Muscle of back (tissue), 11 donors: Measurements from ENCODE around the gene VPS13D. TPM values are rescaled to one million over a fixed set of nuclear protein-coding genes. Genes with fewer than 3 reads are reported as not detected.
A peak's percentile ranks its signal among the peaks of the same experiment; 100 is the strongest.
"Not testable (repeated sequence)": the region's sequence is repeated elsewhere in the genome, so short reads cannot be mapped to it uniquely, and the experiment has no call there.

Experiments
- DNase-seq, 3 donors: peaks; one replicate each; pipeline versions ENCODE4 v3.0.0 to v3.0.0-alpha.2; 2013
- polyA plus RNA-seq, 10 donors: library from polyadenylated mRNA; unstranded; fragments of 120-200 nt; gene quantifications; one replicate each; pipeline ENCODE4 v1.2.1, GENCODE V29; 2013; ENCODE audit not compliant: insufficient read length in 10 of 10

Gene VPS13D
- polyA plus RNA-seq, 10 donors = 13.1 to 21.3 (median 17.2) TPM

DNA sequence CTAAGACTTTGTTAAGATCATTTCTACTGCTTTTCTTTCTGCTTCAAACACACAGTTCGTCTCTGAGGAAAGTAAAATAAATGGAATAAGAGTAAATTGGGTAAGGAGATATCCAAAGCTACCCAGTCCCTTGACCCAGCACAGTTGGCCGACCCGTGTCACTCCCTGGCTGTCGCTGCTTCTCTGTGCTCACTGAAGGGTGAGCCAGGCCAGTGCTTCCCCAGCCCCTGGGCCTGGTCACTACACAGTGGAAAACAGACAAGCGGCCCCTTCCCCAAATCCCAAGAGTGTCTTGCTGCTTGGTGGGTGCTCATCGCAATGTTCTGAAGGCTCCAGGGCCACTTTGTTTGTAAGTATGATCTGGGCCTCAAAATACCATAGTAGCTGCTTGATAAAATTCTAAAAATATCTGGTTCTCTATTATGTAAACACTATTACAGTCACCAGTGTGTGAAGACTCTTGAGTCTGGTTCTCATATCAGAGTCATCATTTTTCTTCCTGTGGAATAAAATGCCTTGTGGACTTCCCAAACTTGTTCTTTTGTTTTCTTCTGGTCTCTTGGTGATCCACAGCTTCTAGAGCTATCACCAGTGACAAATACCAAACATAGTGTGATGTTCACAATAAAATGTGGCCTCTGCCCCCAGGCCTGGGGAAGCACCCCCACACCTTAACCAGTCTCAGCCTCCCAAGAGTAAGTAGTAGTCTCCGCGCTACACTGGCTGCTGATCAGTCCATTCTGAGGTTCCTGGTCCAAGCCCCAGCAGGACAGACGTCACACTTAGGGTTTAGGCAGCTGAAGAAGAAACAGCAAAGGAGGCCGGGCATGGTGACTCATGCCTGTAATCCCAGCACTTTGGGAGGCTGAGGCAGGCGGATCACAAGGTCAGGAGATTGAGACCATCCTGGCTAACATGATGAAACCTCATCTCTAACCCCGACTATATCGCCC, 282.0 kb downstream of the VPS13D start:
- no peak for DNase-seq

DNA sequence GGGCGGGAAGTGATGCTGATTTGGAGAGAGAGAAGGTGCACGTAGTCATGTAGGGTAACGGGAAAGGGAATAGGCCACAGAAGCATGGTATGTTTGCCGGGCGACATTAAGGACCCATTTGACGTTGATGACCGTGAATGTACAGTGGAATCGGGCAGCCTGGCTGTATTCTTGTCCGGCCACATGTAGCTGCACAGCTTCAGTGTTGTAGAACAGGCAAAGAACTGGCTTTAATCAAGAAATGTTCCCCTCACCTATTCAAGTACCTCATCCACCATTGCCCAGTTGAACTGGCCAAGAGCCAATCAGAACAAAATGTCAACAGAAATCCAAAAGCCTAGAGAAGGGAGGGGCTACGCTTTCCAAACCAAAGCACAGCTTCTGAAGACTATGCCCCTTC, 283.4 kb downstream of the VPS13D start:
- DNase-seq = no peak

DNA sequence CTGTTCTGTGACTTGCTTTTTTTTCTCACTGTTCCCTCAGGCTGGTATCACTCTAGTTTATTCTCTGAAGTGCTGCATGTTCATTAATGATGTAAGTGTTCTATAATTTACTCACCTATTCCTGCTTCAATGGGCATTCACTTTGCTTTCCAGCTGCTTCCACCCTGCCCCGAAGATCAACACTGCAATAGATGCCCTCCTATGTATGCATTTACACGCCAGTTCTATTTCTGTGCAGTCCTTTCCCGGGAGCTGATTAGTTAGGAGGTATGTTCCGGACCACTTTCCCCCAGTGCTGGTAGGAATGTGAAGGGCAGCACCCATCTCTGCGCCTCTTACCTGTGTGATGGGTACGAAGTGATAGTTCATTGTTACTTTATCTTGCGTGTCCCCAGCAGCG, 284.8 kb downstream of the VPS13D start:
- no peak for DNase-seq

DNA sequence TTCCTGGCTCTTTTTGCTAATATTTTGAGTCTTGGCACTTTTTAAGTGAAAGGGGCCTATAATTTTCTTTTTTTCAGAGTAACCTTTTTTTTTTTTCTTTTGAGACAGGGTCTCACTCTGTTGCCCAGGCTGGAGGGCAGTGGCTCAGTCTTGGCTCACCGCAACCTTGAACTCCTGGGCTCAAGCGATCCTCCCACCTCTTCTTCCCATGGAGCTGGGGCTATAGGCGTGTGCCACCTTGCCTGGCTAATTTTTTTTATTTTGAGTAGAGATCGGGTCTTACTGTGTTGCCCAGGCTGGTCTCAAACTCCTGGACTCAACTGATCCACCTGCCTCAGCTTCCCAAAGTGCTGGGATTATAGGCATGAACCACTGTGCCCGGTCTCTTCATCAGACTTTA, 285.4 kb downstream of the VPS13D start:
- DNase-seq = no peak

DNA sequence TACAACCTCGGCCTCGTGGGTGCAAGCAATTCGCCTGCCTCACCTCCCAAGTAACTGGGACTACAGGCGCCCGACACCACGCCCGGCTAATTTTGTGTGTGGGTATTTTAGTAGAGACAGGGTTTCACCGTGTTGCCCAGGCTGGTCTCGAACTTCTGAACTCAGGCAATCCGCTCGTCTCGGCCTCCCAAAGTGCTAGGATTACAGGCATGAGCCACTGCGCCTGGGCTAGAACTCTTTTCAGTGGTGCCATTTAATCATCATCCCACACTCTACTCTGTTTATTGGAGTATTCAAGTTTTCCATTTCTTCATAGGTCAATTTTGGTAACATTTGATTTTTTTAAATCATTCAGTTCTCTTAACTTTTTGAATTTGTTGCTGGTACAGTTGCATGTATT, 286.9 kb downstream of the VPS13D start:
- no peak for DNase-seq

DNA sequence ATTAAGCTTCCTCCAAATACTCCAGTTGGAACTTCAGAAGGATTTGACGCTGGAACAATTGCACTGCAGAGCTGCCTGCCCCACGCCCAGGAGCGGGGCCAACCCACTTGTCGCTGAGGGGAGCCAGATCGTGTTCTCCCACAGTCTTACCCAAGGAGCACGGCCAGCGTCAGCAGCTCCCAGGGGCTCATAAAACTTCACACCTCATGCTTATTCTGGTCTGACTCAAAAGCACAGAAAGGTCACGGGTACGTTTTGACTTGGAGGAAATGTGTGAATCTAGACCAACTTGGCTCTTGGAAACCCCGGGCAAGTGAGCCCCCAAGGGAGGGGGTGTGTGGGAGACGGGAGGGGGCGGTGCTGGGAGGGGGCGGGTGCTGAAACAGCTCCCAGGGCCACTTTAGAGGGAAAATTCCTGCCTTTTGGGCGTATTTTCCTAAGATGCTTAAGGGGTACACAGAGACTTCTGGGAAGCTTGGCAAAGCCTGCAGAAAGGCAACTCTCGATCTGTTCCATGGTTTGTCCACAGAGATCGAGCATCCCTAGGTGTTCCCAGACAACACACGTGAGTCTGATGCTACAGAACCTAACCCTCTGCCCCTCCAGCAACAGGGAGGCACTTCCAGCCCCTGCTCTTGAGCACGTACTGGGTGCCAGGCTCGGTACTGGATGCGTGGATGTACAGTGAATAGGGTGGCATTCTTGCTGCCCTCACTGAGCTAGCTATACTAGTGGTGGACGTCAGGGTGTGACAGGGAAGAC, 289.3 kb downstream of the VPS13D start:
- peak in 2 of 3 donors; percentile 38 to 68 for DNase-seq

DNA sequence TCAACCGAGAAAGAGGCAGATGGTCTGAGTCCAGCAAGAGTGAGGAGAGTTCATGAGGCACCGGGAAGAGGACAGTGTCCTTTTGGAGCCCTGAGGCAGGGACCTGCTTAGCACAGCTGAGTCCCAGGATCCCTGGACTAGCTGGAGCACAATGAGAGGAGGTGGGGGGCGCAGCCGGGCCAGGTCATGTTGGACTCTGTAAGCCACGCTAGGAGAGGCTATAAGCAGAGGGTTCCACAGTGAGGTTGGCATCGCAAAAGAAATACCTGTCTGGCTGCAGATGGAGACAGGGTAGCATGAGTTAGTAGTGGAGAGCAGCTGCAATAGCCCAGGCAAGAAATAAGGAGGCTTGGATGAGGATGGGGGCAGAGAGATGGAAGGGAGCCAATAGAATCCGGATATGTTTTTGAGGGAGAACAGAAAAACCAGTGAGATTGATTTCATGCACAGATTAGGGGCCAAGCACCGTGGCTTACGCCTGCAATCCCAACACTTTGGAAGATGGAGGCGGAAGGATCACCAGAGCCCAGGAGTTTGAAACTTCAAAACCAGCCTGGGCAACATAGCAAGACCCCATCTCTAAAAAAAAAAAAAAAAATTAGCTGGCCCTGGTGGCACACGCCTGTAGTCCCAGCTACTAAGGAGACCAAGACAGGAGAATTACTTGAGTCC, 290.0 kb downstream of the VPS13D start:
- peak in 1 of 3 donors; percentile 42 for DNase-seq

DNA sequence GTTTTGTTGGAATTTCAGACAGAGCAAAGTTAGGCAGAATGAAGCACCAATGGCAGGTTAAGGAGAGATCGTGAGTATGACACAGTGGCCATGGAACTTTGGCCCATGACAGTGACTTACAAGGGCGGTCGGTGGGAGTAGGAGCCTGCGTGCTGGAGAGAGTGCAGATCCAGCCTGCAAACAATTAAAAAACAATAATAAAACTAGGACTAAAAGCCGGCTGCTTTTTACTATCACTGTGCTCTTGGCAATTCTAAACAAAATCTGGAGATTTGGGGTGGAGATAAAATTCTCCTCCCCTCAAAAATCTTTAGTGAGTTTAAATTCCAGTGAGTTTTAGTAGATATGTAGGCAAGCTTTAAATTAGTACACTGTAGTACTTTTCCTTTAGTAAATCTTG, 291.3 kb downstream of the VPS13D start:
- peak in 1 of 3 donors; percentile 34 for DNase-seq

DNA sequence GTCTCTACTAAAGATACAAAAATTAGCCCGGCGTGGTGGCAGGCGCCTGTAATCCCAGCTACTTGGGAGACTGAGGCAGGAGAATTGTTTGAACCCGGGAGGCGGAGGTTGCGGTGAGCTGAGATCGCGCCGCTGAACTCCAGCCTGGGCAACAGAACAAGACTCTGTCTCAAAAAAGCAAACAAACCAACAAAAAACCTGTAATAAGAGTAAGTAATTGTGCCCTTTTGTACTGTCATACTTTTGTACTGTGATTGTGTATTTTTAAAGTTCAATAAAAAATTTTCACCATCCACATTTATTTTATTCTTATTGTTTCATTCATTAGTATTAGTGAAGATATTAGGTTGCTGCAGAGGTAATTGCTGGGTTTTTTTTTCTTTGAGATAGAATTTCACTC, 292.9 kb downstream of the VPS13D start:
- DNase-seq = not testable (repeated sequence)

DNA sequence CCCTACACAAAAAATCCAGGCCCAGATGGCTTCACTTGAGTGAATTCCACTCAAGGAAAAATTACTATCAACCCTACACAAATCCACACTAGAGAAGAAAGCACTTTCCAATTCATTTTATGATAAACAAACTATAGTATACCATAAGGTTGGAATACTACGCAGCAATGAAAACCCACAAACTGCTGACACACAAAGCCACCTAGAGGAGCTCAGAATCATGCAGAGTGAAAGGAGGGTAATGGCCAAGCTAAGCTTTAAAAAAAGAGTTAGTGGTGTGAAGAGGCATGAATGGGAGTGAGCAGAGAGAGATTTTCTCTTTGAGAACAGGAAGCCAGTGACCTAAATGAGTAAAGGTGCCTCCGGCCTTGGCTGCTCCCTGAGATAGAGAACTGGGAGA, 294.4 kb downstream of the VPS13D start:
- no peak for DNase-seq

DNA sequence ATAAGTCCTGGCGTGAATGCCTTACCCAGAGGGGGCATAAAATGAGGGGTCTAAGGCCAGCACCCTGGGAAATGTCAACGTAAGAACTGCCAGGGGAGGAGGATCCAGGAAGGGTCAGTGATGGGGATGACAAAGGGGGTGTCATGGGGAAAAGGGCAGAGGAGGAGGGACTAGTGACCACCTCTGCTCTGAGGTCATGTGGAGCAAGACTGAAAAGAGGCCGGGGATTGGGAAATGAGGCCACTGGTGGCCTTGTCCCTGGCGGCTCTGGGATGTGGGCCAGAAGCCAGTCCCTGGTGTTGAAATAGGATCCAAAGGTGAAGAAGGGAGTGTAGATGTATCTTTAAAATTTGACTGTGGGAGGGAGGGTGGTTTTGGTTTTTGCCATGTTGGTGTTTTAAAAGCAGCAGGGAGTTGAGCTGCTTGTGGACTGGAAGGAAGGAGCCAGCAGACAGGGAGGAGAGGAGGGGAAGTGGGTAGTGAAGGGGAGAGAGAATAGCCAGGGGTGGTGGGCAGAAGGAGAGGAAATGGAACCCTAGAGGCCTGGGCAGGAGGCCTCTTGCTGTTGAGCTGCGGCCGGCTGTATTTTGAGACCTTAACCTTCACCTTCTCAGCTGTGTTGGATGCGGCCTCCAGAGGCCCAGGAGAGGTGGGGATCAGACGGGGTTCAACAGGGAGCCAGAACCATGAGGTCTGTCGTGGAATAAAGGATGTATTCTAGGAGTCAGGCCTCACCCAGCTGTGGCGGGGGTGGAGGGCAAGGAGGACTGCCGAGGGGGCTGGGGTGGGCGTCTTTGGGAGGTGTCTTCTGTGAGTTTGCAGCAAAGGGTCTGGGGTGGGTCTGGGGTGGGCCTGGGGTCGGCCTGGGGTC, 295.7 kb downstream of the VPS13D start:
- DNase-seq = no peak

DNA sequence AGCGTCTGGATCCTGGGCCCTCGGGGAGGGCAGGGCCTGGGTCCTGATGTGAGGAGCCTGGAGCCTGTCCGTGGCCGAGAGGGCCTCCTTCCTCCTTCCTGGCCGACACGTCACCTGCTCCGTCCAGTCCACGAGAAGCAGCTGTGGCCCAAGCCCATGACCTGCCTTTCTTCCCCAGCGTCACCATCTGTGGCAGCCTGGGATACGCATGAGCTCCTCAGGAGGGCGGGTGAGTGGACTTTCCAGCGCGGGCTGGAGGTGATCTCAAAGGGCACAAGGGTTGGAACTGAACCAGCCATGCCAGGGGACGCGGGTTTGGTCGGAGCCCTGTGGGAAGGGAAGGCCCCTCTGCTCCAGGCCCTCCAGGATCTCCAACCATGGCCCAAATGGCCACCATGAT, 297.7 kb downstream of the VPS13D start:
- DNase-seq = no peak

DNA sequence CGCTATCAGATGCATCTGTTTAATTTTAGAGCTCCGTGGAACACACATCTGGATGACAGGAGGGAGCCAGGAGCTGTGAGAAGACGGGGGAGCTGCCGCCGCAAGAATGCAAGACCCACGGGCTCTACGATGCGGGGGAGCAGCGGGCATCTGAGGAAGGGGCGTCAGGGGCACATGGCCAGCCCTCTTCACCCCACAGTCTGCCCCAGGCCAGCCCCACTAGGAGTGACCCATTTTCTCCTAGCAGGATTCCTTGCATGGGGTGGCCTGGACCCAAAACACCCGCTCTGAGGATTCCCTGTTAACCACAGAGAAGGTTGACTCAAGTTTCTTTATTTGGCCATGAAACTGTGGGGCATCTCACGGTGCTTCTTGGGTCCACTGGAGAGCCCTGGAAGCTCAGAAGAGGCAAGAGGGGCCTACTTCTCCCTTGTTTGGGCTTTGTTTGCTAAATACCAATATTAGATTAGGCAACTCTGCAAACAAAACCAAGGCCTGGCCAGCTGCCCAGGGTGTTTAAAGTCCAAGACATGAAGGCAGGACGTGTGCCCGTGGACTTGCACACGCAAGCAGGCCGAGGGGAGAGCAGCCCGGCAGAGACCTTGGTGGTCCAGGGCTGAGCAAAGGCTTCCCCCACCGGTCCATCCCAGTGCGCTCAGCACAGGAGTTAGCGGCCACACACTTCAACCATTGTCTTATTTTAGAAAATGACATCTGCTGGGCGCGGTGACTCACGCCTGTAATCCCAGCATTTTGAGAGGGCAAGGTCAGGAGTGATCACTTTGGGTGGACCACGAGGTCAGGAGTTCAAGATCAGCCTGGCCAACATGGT, 298.4 kb downstream of the VPS13D start:
- DNase-seq = no peak

DNA sequence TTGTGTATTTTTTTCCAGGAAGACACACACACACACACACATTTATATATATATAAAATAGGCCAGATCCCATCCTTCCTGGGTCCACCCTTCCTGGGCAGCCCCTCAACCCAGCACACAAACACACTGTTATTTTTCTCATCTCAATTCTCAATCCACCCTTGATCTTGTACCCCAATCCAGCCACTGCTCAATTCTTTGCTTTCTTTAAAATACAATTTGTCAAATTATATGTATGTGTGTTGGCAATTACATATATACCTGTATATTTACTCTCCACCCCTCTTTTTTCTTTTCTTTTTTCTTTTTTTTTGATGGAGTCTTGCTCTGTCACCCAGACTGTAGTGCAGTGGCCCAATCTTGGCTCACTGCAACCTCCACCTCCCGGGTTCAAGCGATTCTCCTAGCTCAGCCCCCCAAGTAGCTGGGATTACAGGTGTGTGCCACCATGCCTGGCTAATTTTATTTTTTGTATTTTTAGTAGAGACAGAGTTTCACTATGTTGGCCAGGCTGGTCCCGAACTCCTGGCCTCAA, 299.9 kb downstream of the VPS13D start:
- DNase-seq = no peak

DNA sequence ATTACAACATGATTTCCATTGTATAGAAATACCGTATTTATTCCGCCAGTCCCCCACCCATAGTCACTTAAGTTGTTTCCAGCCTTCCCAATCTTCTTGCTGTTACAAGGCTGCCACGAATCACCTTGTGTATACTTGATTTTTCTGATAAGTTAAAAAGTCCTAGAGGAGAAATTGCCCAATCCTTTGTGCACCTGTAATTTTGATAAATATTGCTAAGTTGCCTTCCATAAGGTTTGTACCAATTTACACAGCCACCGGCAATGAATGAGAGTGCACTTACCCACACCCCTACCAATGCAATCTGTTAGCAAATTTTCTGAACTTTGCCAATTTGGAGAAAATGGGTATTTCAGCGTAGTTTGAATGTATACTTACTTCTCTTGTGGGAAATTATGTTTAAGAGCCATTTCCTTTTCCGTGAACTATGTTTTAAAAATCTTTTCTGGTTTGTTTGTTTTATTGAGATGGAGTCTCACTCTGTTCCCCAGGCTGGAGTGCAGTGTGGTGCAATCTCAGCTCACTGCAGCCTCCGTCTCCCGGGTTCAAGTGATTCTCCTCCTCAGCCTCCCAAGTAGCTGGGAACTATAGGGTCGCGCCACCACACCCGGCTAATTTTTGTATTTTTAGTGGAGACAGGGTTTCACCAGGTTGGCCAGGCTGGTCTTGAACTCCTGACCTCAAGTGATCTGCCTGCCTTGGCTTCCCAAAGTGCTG, 300.8 kb downstream of the VPS13D start:
- no peak for DNase-seq

DNA sequence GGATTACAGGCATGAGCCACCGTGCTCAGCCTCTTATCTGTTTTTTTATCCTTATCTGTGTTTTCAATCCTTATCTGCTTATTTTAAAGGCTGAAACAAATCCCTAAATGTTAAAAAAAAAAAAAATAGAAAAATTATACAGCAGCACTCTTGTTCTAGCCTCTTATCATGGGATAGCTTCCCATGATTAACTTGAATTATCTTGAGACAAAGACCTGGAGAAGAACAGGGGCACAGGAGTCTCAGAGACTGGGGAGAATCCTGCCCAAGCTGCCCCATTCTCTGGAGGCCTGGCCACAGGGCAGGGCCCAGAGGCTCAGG, 301.3 kb downstream of the VPS13D start:
- no peak for DNase-seq

DNA sequence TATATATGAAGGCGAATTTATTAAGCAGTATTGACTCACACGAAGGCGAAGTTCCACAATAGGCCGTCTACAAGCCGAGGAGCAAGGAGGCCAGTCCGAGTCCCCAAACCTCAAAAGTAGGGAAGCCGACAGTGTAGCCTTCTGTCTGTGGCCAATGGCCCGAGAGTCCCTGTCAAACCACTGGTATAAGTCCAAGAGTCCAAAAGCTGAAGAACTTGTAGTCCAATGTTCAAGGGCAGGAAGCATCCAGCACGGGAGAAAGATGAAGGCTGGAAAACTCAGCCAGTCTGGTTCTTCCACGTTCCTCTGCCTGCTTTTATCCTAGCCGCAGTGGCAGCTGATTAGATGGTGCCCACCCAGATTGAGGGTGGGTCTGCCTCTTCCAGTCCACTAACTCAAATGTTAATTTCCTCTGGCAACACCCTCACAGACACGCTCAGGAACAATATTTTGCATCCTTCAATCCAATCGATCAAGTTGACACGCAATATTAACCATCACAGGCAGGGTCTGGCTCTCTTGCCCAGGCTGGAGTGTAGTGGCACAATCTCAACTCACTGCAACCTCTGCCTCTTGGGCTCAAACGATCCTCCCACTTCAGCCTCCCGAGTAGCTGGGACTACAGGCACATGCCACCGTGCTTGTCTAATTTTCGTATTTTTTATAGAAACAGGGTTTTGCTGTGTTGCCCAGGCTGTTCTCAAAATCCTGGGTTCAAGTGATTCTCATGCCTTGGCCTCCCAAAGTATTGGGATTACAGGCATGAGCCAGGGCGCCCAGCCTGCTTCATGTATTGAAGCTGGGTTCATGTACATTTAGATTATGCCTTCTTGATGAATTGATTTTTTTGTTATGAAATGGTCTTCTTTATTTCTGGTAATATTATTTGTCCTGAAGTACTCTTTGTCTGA, 302.8 kb downstream of the VPS13D start:
- no peak for DNase-seq

DNA sequence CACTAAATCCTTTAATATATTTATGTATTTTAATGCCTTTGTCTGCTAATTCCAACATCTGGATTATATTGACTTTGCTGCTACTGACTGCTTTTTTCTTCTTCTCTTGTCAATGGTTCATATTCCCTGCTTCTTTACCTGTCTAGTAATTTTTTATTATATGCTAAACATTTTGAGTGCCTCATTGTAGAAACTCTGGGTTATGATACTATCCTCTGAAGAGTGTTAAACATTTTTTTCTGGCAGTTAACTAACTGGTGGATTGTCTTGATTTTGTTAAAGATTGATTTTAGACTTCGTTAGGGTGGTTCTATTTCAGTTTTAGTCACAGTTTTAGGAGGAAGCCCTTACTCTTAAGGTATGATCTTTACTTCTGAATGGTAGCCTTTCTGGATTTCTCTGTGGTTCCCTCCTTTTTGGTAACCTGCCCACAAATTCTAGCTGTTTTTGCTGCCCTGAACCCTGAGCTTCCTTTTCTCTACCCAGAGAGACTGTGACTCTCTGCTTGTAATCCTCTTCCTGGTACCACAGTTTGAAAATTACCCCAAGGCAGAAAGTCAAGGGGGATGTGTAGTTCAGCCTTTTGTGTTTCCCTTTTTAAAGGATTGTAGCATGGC, 306.3 kb downstream of the VPS13D start:
- DNase-seq = no peak
